HCT116 (cell line): Measurements from ENCODE around the gene FMN2. TPM values are rescaled to one million over a fixed set of nuclear protein-coding genes. Genes with fewer than 3 reads are reported as not detected.

Experiments
- ATAC-seq: fragments of 200-7000 bp; cut with Tn5 transposase; 2 replicates; pipeline ENCODE4 v1.9.1; 2020; ENCODE audit warnings: mild to moderate bottlenecking, moderate library complexity
- BruUV-seq: library from RNA; stranded (reverse); fragments of 400-500 nt; replicated peaks from 2 replicates; lab custom pipeline; 2021; lab: Mats Ljungman, UMichigan
- CTCF ChIA-PET: fragments of 300-600 bp; sonication (Branson Sonifier 250); formaldehyde crosslinking; loops from one replicate; lab custom pipeline; 2021; ENCODE audit warnings: antibody characterized with exemption; lab: Charles Lee
- POLR2A ChIA-PET: fragments of 300-600, 350-600 bp; sonication (Branson Sonifier 250); formaldehyde crosslinking; loops from one replicate; lab custom pipeline; 2021; ENCODE audit warnings: antibody characterized with exemption; lab: Charles Lee
- RAD21 ChIA-PET, 2 experiments: fragments of 300-600 bp; sonication (Branson Sonifier 250); formaldehyde crosslinking; loops; one replicate each; lab custom pipeline; 2023; ENCODE audit warnings: low total read pairs in 2 of 2; ENCODE audit not compliant: uncharacterized antibody in 2 of 2, unreplicated experiment in 2 of 2, low non-redundant PET in 1 of 2; lab: Charles Lee
- DNase-seq: peaks from one replicate; pipeline ENCODE4 v3.0.0-alpha.2; 2010; ENCODE audit warnings: low read depth, low spot score
- H2AFZ ChIP-seq: fragments of 200-600 bp; shearing (Covaris generic), sonication (generic); 2 replicates; pipeline ENCODE4 v1.6.1; 2017; ENCODE audit warnings: low read depth, mixed run types, mixed read lengths, antibody characterized with exemption, low read length; ENCODE audit not compliant: poor library complexity, severe bottlenecking
- H3K27ac ChIP-seq: 2 replicates; pipeline ENCODE4 v1.5.1; 2012; ENCODE audit warnings: low read depth, low read length
- H3K27me3 ChIP-seq: fragments of 200-600 bp; sonication (generic); 2 replicates; pipeline ENCODE4 v1.6.1; 2016; ENCODE audit warnings: mixed run types, low read length, mixed read lengths; ENCODE audit not compliant: insufficient read depth
- H3K36me3 ChIP-seq, 2 experiments: fragments of 200-500 bp in 1 of 2; fragments of 200-600 bp in 1 of 2; sonication (Bioruptor generic) in 1 of 2; sonication (generic) in 1 of 2; 2 replicates each; pipeline versions ENCODE4 v1.5.1 to v1.6.1; 2014 to 2016; ENCODE audit warnings: low read length in 2 of 2, inconsistent platforms in 1 of 2, mixed read lengths in 1 of 2, mixed run types in 1 of 2; ENCODE audit not compliant: insufficient read depth in 2 of 2, control insufficient read depth in 1 of 2
- H3K4me1 ChIP-seq, 2 experiments: fragments of 200-600 bp in 1 of 2; sonication (generic) in 1 of 2; 2 replicates each; pipeline versions ENCODE4 v1.5.1 to v1.6.1; 2012 to 2017; ENCODE audit warnings: low read length in 2 of 2, inconsistent platforms in 1 of 2, mild to moderate bottlenecking in 1 of 2, mixed read lengths in 1 of 2, mixed run types in 1 of 2, moderate library complexity in 1 of 2; ENCODE audit not compliant: insufficient read depth in 2 of 2, control insufficient read depth in 1 of 2
- H3K4me2 ChIP-seq: fragments of 200-600 bp; sonication (generic); 2 replicates; pipeline ENCODE4 v1.6.1; 2017; ENCODE audit warnings: mixed run types, low read length, mixed read lengths
- H3K4me3 ChIP-seq, 2 experiments: fragments of 200-600 bp in 1 of 2; sonication (generic) in 1 of 2; replicated peaks in 1 of 2; 2 replicates each; pipeline ENCODE4 v1.5.1; 2011 to 2016; ENCODE audit warnings: low read length in 2 of 2, control low read depth in 1 of 2, low read depth in 1 of 2, mild to moderate bottlenecking in 1 of 2, mixed read lengths in 1 of 2, mixed run types in 1 of 2
- H3K79me2 ChIP-seq: fragments of 200-600 bp; sonication (generic); 2 replicates; pipeline ENCODE4 v1.6.1; 2017; ENCODE audit warnings: mild to moderate bottlenecking, mixed run types, low read length, moderate library complexity, mixed read lengths; ENCODE audit not compliant: insufficient read depth
- H3K9ac ChIP-seq: fragments of 200-600 bp; sonication (generic); 2 replicates; pipeline ENCODE4 v1.6.1; 2016; ENCODE audit warnings: low read length, mixed read lengths
- H3K9me2 ChIP-seq: fragments of 200-600 bp; sonication (generic), shearing (Covaris generic); 2 replicates; pipeline ENCODE4 v1.6.1; 2017; ENCODE audit warnings: mixed run types, mild to moderate bottlenecking, moderate library complexity; ENCODE audit not compliant: insufficient read depth
- H3K9me3 ChIP-seq, 2 experiments: fragments of 200-500 bp in 1 of 2; fragments of 200-600 bp in 1 of 2; sonication (Bioruptor generic) in 1 of 2; sonication (generic) in 1 of 2; 2 replicates each; pipeline ENCODE4 v1.6.1; 2014 to 2017; ENCODE audit warnings: low read length in 2 of 2, mixed read lengths in 2 of 2, inconsistent platforms in 1 of 2, low read depth in 1 of 2, mild to moderate bottlenecking in 1 of 2, mixed run types in 1 of 2, moderate library complexity in 1 of 2; ENCODE audit not compliant: control insufficient read depth in 1 of 2, insufficient read depth in 1 of 2
- H4K20me1 ChIP-seq: fragments of 200-600 bp; sonication (generic), shearing (Covaris generic); 2 replicates; pipeline ENCODE4 v1.6.1; 2017; ENCODE audit warnings: mixed run types, mild to moderate bottlenecking, moderate library complexity; ENCODE audit not compliant: insufficient read depth
- CBX3 ChIP-seq: IDR thresholded peaks from 2 replicates; pipeline ENCODE4 v1.6.1; 2012; ENCODE audit warnings: low read depth
- CEBPB ChIP-seq: IDR thresholded peaks from 2 replicates; pipeline ENCODE4 v1.6.1; 2012; ENCODE audit warnings: low read depth
- CTCF ChIP-seq, 3 experiments: fragments of 200-600 bp in 1 of 3; sonication (generic) in 1 of 3; IDR thresholded peaks in 2 of 3; conservative IDR thresholded peaks in 1 of 3; 2 replicates each; pipeline ENCODE4 v1.5.1; 2012 to 2017; ENCODE audit warnings: low read depth in 2 of 3, low read length in 2 of 3, antibody characterized with exemption in 1 of 3, borderline replicate concordance in 1 of 3, control low read depth in 1 of 3, mild to moderate bottlenecking in 1 of 3, mixed read lengths in 1 of 3, mixed run types in 1 of 3, moderate library complexity in 1 of 3; ENCODE audit not compliant: insufficient read depth in 1 of 3
- EGR1 ChIP-seq: IDR thresholded peaks from 2 replicates; pipeline ENCODE4 v1.6.1; 2012; ENCODE audit warnings: low read depth
- ELF1 ChIP-seq: IDR thresholded peaks from 2 replicates; pipeline ENCODE4 v1.6.1; 2012; ENCODE audit warnings: low read depth, borderline replicate concordance
- EZH2 ChIP-seq: fragments of 200-600 bp; sonication (generic); IDR thresholded peaks from 2 replicates; pipeline ENCODE4 v1.6.1; 2017; ENCODE audit warnings: antibody characterized with exemption, mixed run types
- EZH2phosphoT487 ChIP-seq: fragments of 200-600 bp; IDR thresholded peaks from 2 replicates; pipeline ENCODE4 v1.6.1; 2018; ENCODE audit warnings: antibody characterized with exemption, borderline replicate concordance
- MAX ChIP-seq: IDR thresholded peaks from 2 replicates; pipeline ENCODE4 v1.6.1; 2012
- POLR2A ChIP-seq: IDR thresholded peaks from 2 replicates; pipeline ENCODE4 v1.7.0; 2011; ENCODE audit warnings: borderline replicate concordance; ENCODE audit not compliant: insufficient read depth, insufficient read length; ENCODE audit errors: extremely low read depth
- SIN3A ChIP-seq: IDR thresholded peaks from 2 replicates; pipeline ENCODE4 v1.6.1; 2012; ENCODE audit warnings: low read depth
- SP1 ChIP-seq: IDR thresholded peaks from 2 replicates; pipeline ENCODE4 v1.6.1; 2012; ENCODE audit warnings: low read depth
- SRF ChIP-seq: IDR thresholded peaks from 2 replicates; pipeline ENCODE4 v1.6.1; 2012; ENCODE audit warnings: low read depth
- TCF7L2 ChIP-seq: IDR thresholded peaks from 2 replicates; pipeline ENCODE4 v1.7.0; 2011; ENCODE audit warnings: borderline replicate concordance, inconsistent platforms; ENCODE audit not compliant: insufficient read depth, insufficient read length; ENCODE audit errors: extremely low read depth
- YY1 ChIP-seq: IDR thresholded peaks from 2 replicates; pipeline ENCODE4 v1.6.1; 2011; ENCODE audit warnings: low read length, low read depth, moderate library complexity, mild to moderate bottlenecking; ENCODE audit not compliant: insufficient replicate concordance; ENCODE audit errors: extremely low read depth
- ZFX ChIP-seq: fragments of 450-650 bp; IDR thresholded peaks from 2 replicates; pipeline ENCODE4 v1.6.1; 2017
- intact Hi-C: fragments of 100-400 bp; cut with micrococcal nuclease; formaldehyde crosslinking; loops from 2 replicates; pipeline ENCODE4 v1.10.0; 2022
- total RNA-seq: library from RNA; stranded (reverse); gene quantifications from one replicate; pipeline ENCODE4 v1.2.1, GENCODE V29; 2021; ENCODE audit not compliant: unreplicated experiment

The FMN2 gene
- total RNA-seq, 1 experiment from 2014 or later: not detected

- TF ChIP-seq EZH2phosphoT487: no peak
- no peak for TF ChIP-seq MAX
- TF ChIP-seq ELF1: no peak
- no peak for TF ChIP-seq YY1
- TF ChIP-seq EZH2: no peak
- TF ChIP-seq, all 23 proteins: peak for 0
- ChIA-PET CTCF (no interaction called here), POLR2A (no interaction called here), RAD21 (no interaction called here)
- DNase-seq (no peak), ATAC-seq (no peak)
- Histone ChIP-seq H3K79me2 (no peaks in the 10 kb centered on the region), H3K4me2 (no peak overlapping the region), H3K27me3 (no peaks in the 10 kb centered on the region), H3K9me2 (no peaks in the 10 kb centered on the region), H3K4me1 (no peaks in the 10 kb centered on the region), H3K36me3 (no peaks in the 10 kb centered on the region), H3K27ac (no peak overlapping the region), H3K9me3 (peaks cover 3 to 17% of the 10 kb centered on the region in 2 experiments; a peak in 1 of 4 replicates), H3K9ac (no peak overlapping the region), H4K20me1 (no peaks in the 10 kb centered on the region), H2AFZ (no peak overlapping the region), H3K4me3 (no peak overlapping the region)
- intact Hi-C loops: no loop called here
- BruUV-seq: no TSS peak
These were observed 15.5 kb downstream of the FMN2 start for GRCh38 chr1:240107058-240107684.

GRCh38 chr1:240109130-240109529 lies 17.4 kb downstream of the FMN2 start:
- Histone ChIP-seq H3K27me3 (no peaks in the 10 kb centered on the region), H4K20me1 (no peaks in the 10 kb centered on the region), H3K79me2 (no peaks in the 10 kb centered on the region), H3K9ac (no peak overlapping the region), H3K4me3 (no peak overlapping the region), H3K36me3 (no peaks in the 10 kb centered on the region), H2AFZ (no peak overlapping the region), H3K27ac (no peak overlapping the region), H3K9me2 (no peaks in the 10 kb centered on the region), H3K9me3 (peaks cover 3 to 24% of the 10 kb centered on the region in 2 experiments; a peak in 1 of 4 replicates), H3K4me2 (no peak overlapping the region), H3K4me1 (no peaks in the 10 kb centered on the region)
- BruUV-seq: no TSS peak
- intact Hi-C loops: no loop called here
- ChIA-PET RAD21 (no interaction called here), POLR2A (no interaction called here), CTCF (no interaction called here)
- DNase-seq (no peak), ATAC-seq (no peak)
- TF ChIP-seq POLR2A (no peak), EZH2 (no peak), TCF7L2 (no peak), SRF (no peak), CBX3 (no peak), MAX (no peak), ELF1 (no peak), SP1 (no peak), ZFX (no peak), CTCF (IDR thresholded peaks at IDR 0.05 in 2 of 3, conservative IDR thresholded peaks at IDR 0.05 in 1 of 3; ENCODE audit: borderline replicate concordance in 1 of 3, insufficient read depth in 1 of 3, low read depth in 2 of 3, low read length in 2 of 3) (no peak), CEBPB (no peak), EGR1 (no peak), EZH2phosphoT487 (no peak), SIN3A (no peak)
